NK-92 (cell line): ENCODE results near the gene RDH8.

Experiments
- DNase-seq: peaks from one replicate; lab custom pipeline; 2025; ENCODE audit not compliant: unreplicated experiment; lab: John Stamatoyannopoulos, UW

Gene RDH8, protein sequence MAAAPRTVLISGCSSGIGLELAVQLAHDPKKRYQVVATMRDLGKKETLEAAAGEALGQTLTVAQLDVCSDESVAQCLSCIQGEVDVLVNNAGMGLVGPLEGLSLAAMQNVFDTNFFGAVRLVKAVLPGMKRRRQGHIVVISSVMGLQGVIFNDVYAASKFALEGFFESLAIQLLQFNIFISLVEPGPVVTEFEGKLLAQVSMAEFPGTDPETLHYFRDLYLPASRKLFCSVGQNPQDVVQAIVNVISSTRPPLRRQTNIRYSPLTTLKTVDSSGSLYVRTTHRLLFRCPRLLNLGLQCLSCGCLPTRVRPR

GRCh38 chr19:10013316-10013715, at the start of gene RDH8:
Gene RDH8, plus strand, starts transcription at chr19:10013483. Its CDS starts 15 bp downstream, at chr19:10013498.
- DNase-seq = no peak

- no peak for DNase-seq
These were observed 47.3 kb upstream of the RDH8 start for GRCh38 chr19:9966024-9966423.

- DNase-seq = no peak
These were observed 46.8 kb upstream of the RDH8 start for GRCh38 chr19:9966448-9966847.

DNA sequence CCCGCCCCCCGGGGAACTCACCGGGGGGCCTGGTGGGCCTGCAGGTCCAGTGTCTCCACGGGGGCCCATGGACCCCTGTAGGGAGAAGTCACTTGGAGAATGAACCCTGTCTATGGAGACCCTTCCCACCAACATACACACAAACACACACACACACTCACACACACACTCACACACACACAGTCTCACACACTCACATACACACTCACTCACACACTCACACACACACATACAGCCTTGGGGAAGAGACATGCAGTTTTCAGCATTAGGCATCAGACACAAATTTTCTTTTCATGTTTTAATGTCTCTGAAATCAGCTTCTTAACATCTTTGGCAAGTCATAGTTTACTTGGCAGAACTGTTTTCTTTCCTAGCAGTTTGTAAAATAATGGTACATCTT, 46.0 kb upstream of the RDH8 start:
- no peak for DNase-seq

DNA sequence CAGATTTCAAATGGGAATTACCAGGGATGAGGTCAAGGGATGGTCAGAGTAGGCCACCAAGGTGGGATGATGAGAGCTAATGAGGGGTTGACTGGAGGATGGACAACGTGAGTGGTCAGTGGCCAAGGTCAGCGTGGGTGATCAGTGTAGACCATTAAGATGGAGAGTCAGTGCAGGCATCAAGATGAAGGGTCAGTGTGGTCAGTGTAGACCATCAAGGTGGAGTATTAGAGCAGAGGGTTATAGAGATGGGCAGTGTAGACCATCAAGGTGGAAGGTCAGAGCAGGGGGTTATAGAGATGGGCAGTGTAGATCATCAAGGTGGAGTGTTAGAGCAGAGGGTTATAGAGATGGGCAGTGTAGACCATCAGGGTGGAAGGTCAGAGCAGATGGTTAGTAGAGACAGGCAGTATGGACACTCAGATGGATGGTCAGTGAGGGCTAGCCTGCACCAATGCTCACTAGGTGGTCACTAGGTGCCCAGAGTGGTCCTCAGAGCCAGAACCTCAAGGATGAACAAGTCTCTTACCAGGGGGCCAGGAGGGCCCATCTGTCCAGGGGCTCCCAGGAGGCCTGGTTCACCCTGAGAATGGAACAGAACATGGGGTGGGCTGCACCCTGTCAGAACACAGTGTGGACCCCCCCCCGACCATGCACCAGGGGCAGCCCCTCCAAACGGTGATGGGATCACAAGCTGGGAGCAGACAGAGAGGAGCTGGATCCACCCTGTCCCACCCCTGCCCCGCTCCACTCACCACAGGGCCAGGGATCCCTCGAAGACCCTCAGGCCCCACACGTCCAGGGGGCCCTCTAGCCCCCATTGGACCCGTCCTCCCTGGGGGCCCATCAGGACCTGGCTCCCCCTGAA, 44.2 kb upstream of the RDH8 start:
- DNase-seq = no peak

GRCh38 chr19:9969688-9969975, 43.7 kb upstream of the RDH8 start:
- DNase-seq = no peak

- no peak for DNase-seq
These were observed 42.8 kb upstream of the RDH8 start for GRCh38 chr19:9970481-9970880.

GRCh38 chr19:9971166-9971897, 42.0 kb upstream of the RDH8 start:
- DNase-seq = no peak

GRCh38 chr19:9972103-9972502, 41.2 kb upstream of the RDH8 start:
- no peak for DNase-seq

- DNase-seq = no peak
These were observed 31.6 kb upstream of the RDH8 start for GRCh38 chr19:9981406-9982260.

- DNase-seq = no peak
These were observed 26.4 kb upstream of the RDH8 start for GRCh38 chr19:9986787-9987281.

GRCh38 chr19:9989504-9989903, 23.8 kb upstream of the RDH8 start:
- DNase-seq = no peak

DNA sequence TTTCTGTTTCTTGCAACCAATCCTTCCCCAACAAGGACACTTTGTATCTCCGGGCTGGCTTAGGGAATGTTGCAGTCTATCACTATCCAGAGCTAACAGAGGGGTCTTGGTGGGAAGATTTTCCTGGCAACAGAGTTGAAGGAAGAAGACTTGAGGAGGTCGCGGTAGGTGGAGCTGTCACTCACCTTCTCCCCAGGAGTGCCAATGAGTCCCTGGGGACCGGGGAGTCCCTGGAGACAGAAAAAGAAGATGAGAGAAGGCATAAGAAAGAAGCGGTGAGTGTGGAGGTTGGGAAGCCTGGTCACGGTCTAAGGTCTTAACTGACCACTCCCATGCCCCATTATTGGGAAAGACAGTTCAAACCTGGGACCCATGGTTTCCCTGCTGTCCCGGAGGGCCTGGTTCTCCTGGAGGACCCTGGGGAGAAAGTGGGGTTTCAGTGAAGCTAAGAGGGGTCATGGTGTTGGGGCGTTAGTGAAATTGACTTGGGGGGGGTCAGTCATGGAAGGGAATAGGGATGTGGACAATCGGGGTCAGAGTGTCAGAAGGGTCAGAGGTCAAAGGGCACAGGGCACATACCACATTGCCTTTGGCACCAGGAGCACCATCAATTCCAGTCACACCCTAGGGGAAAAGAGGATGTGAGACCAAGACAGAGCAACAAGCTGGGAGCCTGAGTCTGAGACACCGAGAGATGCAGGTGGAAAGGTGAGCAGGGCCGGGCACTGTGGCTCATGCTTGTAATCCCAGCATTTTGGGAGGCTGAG, 21.7 kb upstream of the RDH8 start:
- no peak for DNase-seq

DNA sequence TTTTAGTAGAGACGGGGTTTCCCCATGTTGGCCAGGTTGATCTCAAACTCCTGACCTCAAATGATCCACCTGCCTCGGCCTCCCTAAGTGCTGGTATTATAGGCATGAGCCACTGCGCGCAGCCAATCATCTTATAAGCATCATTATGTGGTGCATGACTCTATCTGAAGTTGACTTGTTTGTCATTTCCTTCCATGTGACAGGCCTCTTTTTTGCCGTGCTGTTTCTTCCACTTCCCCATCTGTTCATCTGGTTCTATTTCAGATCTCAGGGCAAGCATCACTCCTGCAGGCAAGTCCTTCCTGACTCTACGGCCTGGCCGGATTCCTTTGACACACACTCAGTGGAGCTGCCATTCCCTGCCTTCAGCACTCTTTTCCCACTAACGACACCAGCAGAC, 18.2 kb upstream of the RDH8 start:
- no peak for DNase-seq

GRCh38 chr19:9995999-9996398, 17.3 kb upstream of the RDH8 start:
- no peak for DNase-seq

- no peak for DNase-seq
These were observed 16.7 kb upstream of the RDH8 start for GRCh38 chr19:9996541-9996940.

DNA sequence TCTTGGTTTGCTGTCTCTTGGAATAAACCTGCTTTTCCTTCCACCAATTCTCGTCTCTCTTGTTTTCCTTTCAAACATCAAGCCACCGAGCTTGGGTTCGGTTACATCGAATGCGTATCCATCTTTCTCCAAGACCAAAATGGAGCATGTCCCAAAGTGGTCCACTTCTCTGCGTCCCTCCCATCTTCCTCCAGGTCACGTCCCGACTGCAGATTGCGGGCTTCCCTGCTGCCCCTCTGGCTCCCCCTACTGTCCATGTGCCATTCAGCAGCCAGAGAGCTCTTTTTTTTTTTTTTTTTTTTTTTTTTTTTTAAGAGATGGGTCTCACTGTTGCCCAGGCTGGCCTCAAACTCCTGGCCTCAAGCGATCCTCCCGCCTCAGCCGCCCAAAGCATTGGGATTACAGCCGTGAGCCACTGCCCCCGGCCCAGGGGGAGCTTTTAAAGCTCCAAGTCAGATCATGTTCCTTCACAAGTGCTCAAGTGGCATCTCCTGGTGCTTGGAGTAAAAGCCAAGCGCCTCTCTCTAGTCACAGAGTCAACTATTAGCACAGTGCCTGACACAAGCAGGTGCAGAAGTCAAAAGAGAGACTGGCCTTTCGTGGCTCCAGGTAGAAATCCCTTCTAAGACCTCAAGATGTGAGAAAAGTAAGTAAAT, 13.0 kb upstream of the RDH8 start:
- no peak for DNase-seq

DNA sequence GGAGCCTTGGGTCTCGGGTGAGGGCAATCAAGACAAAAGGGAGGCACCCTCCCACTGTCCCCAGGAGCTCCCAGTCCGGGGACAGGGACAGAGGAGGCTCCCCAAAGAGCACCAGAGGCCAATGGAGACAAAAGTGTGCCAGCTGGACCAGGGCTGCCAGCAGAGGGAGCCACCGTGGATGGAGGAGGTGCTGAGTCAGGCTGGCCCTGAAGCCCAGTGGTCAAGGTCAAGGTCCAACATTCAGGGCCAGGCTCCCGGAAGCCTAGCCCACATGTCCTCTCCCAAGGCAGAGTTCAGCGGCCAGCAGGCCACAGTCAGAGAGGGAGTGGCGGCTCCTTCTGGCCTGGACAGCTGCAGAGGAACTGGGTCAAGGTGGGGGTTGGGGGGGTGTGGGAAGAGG, 11.4 kb upstream of the RDH8 start:
- no peak for DNase-seq

DNA sequence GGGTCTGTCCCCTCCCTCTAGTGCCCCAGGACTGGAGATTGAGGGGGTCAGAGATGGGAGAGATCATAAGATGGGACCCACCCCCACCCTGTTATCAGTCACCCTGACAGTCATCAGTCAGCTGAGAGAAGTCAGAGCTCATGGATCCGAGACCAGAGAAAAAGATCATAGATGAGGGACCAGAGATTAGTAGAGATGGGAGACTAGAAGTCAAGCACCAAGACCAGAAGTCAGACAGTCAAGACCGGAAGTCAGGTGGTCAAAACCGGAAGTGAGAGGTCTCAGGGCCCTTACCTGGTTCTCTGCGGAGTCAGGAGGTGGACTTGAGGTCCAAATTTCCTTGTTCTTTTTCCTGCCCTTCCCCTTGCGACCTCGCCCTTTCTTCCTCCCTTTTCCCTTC, 10.0 kb upstream of the RDH8 start:
- DNase-seq = no peak

DNA sequence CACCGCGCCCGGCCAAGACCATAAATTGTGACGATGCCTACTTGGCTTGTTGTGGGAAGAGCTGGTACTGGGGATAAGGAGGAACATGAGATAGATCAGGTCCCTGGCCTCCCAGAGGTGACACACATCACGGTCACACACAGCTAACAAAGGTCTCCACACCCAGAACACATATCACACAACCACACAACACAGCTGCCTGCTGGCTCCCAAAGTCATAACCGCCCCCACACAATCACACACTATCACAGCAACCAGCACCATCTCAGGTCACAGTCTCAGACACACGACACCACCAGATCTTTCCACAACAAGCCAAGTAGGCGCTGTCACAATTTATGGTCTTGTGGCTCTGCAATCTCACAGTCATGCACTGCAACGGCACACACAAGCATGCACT, 8.7 kb upstream of the RDH8 start:
- DNase-seq = no peak
